GM21737 (cell line): ENCODE measurements around the gene ELF3.
"Not testable (repeated sequence)": the region's sequence is repeated elsewhere in the genome, so short reads cannot be mapped to it uniquely, and the experiment has no call there.

Experiments used
- ATAC-seq: cut with Tn5 transposase; IDR thresholded peaks from one replicate; pipeline ENCODE4 v1.9.1; 2021; ENCODE audit warnings: mild to moderate bottlenecking, moderate library complexity; ENCODE audit not compliant: unreplicated experiment

ELF3 gene

DNA sequence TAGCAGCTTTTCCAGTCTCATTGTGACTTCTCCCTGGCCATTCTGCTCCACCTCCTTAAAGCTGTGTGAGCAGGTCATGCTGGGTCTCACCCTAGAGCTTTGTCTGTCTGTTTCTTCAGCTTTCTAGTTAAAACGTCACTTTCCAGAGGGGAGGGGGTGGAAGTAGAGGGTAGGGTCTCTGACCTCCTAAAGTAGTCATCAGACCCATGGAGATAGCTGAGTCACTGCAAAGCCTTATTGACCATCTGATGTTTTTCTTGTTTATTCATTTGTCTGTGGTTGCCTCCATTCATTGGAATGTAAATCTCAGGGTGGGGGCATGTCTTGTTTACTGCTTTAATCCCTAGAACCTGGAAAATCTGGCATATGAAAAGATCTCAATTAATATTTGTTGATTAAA is 52.7 kb downstream of the ELF3 start:
- ATAC-seq, result no peak

GRCh38 chr1:202064889-202065312 is 54.5 kb downstream of the ELF3 start:
- not testable (repeated sequence) for ATAC-seq
